22Rv1 (cell line): ENCODE data around the gene ZNF385D.

Experiments
- H3K27ac ChIP-seq: fragments of 450-650 bp; 2 replicates; pipeline ENCODE4 v1.5.1; 2017
- ZFX ChIP-seq: fragments of 450-650 bp; IDR thresholded peaks from 2 replicates; pipeline ENCODE4 v1.6.1; 2017; ENCODE audit warnings: antibody characterized with exemption, borderline replicate concordance
- TF ChIP-seq, protein P1 (sequence below): fragments of 450-650 bp; IDR thresholded peaks from 2 replicates; pipeline ENCODE4 v1.5.1; 2017; ENCODE audit warnings: mild to moderate bottlenecking

Gene ZNF385D

DNA sequence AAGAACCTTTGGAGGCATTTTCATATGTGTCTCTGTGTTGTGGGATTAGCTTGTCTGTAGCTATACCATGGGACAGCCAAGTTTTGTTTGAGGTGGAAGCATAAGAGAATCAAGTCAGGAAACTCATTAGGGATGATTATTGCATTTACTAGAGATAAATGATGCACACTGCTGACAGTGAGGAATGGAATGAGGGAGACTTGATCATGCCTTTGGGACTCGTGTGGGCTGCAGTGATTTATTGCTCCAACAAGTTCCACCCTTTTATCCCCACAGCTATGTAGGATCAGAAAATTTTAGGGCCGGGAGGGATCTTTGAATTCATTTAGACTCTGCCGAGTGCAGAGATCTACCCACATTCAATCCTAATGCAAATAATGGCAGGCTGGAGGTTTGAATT is 16.3 kb downstream of the ZNF385D start:
- H3K27ac ChIP-seq: no peak overlapping the region
- TF ChIP-seq ZFX: no peak
- TF ChIP-seq, protein P1, sequence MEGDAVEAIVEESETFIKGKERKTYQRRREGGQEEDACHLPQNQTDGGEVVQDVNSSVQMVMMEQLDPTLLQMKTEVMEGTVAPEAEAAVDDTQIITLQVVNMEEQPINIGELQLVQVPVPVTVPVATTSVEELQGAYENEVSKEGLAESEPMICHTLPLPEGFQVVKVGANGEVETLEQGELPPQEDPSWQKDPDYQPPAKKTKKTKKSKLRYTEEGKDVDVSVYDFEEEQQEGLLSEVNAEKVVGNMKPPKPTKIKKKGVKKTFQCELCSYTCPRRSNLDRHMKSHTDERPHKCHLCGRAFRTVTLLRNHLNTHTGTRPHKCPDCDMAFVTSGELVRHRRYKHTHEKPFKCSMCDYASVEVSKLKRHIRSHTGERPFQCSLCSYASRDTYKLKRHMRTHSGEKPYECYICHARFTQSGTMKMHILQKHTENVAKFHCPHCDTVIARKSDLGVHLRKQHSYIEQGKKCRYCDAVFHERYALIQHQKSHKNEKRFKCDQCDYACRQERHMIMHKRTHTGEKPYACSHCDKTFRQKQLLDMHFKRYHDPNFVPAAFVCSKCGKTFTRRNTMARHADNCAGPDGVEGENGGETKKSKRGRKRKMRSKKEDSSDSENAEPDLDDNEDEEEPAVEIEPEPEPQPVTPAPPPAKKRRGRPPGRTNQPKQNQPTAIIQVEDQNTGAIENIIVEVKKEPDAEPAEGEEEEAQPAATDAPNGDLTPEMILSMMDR: no peak

GRCh38 chr3:21729888-21730459 is 21.0 kb downstream of the ZNF385D start:
- H3K27ac ChIP-seq: no peak overlapping the region
- TF ChIP-seq, protein P1: no peak
- no peak for TF ChIP-seq ZFX

DNA sequence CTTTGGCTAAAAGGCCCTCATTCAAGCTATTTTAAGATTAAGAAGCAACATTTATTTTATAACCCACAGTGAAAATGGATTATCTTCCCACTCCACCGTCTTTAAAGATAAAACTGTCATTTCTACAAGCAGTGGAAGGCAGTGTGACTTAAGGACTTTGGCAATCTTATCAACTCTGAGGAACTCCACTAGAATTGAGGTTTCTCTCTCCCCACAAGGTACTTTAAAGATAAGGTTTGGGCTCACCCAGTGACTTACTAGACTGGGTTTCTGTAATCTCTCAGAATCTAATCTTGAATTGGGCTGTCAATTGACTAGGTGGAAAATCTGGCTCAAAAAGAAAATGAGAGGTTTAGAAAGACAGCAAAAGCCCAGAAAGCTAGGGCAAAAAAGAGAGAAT is 21.7 kb downstream of the ZNF385D start:
- no peak overlapping the region for H3K27ac ChIP-seq
- TF ChIP-seq, protein P1: no peak
- no peak for TF ChIP-seq ZFX

DNA sequence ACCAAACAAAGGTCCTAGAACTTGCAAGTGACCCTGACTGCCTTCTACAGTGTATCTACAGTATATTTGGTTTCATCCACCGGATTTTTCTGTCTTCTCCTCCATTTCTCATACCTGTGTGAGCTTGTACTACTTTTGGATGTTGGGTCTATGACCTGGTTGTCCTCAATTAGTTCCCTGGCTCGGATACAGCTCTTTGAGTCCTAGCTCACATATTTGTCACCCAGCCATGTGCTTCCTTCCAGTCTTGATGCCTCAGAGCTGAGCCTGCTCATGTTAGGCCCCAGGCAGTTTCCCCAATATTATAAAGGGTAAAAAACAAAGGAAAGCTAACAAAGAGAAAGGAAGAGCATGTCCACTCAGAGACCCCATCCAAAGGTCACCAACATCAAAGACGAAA is 28.2 kb downstream of the ZNF385D start:
- H3K27ac ChIP-seq: no peak overlapping the region
- TF ChIP-seq, protein P1: no peak
- no peak for TF ChIP-seq ZFX

DNA sequence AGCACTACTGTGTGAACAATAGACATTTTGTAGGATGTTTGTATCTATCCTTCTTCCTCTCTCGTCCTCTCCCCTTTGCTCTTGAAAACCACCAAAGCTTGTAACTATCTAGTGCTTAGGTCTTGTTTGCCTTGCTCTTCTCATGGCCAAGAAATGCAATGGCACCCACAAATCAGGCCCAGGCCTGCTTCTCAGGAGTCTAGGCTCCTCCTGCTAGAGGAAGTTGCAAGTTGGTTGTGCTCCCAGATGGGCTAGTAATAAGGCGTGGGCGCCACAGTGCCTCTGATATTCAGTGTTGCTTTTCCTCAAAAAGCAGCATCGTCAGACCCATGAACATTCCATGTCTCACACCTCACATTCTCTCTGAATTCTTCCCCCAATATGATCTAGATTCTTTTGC is 28.7 kb downstream of the ZNF385D start:
- no peak for TF ChIP-seq ZFX
- TF ChIP-seq, protein P1: no peak
- no peak overlapping the region for H3K27ac ChIP-seq

DNA sequence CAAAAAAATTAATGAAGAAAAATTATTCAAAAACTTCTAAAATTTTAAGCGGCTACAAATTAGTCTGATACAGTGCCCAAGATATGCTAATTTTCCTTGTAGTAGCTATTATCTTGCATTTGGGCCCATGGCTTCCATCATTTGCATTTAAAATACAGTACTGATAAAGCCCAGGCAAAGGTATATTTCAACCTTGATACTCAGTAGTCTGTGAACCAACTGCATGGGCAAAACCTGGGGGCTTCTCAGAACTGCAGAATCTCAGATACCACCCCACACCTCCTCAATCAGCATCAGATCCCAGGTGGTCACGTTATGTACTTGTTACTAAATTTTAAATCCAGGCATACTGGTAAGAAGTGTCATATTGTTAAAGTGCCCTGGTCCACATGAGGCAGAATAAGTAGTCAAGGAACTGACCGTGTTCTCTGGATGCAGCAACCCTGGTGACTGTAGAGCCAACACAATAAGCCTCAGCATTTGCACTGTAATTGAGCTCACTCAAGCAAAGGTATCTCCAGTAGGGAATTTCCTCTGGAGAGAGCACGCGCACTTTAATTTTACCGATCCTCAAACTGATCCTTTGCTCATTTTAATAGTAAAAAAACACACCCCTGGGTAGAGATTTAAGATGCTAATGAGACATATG is 31.9 kb downstream of the ZNF385D start:
- no peak overlapping the region for H3K27ac ChIP-seq
- TF ChIP-seq ZFX: no peak
- TF ChIP-seq, protein P1: no peak

DNA sequence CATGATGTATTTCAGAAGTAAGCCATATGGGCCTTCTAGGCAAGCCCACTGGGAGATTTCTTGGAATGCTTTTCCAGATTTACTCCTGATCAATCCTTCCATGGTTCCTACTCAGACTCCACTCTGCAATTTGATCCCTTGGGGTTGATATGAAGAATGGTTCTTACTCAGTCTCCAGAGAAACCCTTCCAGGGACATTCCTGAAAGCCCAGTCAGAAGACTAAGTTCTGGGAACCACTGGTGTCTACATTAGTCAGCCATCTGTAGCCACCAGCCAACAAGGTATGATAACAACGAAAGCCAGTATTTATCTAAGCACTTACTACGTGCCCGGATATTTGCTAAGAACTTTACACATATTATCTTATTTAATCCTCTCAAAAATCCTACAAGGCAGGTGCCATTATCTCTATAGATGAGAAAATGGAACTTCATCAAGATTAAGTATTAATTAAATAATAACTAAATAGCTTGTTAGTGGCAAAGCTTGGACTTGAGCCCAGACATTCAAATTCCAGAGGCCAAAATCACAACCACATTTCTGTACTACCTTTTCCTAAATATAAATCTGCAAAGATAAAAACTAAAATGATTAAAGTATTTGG is 32.7 kb downstream of the ZNF385D start:
- no peak for TF ChIP-seq ZFX
- TF ChIP-seq, protein P1: no peak
- no peak overlapping the region for H3K27ac ChIP-seq
